Ectodermal cell (in vitro differentiated cells): ENCODE results near the gene RASGEF1C.

Source experiments
- H3K27ac ChIP-seq: 2 replicates; pipeline ENCODE4 v1.7.0; 2013; ENCODE audit warnings: mild to moderate bottlenecking, low read depth, low read length; ENCODE audit not compliant: insufficient read depth, poor library complexity, severe bottlenecking
- H3K27me3 ChIP-seq: 2 replicates; pipeline ENCODE4 v1.7.0; 2013; ENCODE audit warnings: mild to moderate bottlenecking, low read length; ENCODE audit not compliant: insufficient read depth, control insufficient read depth, poor library complexity, severe bottlenecking
- H3K36me3 ChIP-seq: one replicate; pipeline ENCODE4 v1.7.0; 2013; ENCODE audit warnings: low read length; ENCODE audit not compliant: control insufficient read depth, insufficient read depth
- H3K4me1 ChIP-seq: one replicate; pipeline ENCODE4 v1.7.0; 2013; ENCODE audit warnings: low read length; ENCODE audit not compliant: control insufficient read depth, insufficient read depth
- H3K4me3 ChIP-seq: 2 replicates; pipeline ENCODE4 v1.7.0; 2013; ENCODE audit warnings: low read depth, low read length, control low read depth; ENCODE audit not compliant: insufficient read depth
- H3K9me3 ChIP-seq: 2 replicates; pipeline ENCODE4 v1.7.0; 2013; ENCODE audit warnings: mild to moderate bottlenecking, low read length, moderate library complexity; ENCODE audit not compliant: control insufficient read depth
- WGBS, 2 experiments: methylation state at CpG; one replicate each; pipeline ENCODE4 v1.1.7; 2013; ENCODE audit warnings: missing lambda C conversion rate in 2 of 2; 5-methylcytosine and 5-hydroxymethylcytosine counted together

RASGEF1C gene

DNA sequence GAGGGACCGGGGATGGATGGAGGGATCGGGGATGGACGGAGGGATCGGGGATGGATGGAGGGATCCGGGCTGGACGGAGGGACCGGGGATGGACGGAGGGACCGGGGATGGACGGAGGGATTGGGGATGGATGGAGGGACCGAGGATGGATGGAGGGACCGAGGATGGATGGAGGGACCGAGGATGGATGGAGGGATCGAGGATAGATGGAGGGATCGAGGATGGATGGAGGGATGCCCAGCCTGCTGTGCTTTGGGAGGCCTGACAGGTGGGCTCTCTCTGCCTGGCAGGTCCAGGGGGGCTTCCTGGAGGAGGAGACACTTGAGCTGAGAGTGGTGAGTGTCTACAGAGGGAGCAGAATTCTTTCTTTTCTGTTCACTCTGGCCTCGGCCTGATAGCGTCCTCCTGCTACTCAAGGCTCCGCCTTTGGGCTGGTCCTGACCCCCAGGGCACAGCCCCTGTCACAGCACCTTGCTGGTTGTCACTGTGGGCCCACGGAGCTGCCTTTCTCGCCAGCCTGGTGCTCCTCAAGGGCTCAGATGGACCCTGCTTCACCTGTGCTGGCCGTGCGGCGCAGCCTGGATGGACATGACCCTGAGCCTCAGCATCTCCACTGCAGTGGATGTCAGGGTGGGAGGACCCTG, 95.2 kb downstream of the RASGEF1C start:
- Histone ChIP-seq H3K36me3 (no peaks in the 10 kb centered on the region), H3K4me1 (peaks cover 6% of the 10 kb centered on the region), H3K27me3 (no peaks in the 10 kb centered on the region), H3K9me3 (no peaks in the 10 kb centered on the region), H3K27ac (no peak overlapping the region), H3K4me3 (no peak overlapping the region)
- WGBS, 2 experiments, result 92 to 94% methylated on average over 23 of the region's 23 CpGs

DNA sequence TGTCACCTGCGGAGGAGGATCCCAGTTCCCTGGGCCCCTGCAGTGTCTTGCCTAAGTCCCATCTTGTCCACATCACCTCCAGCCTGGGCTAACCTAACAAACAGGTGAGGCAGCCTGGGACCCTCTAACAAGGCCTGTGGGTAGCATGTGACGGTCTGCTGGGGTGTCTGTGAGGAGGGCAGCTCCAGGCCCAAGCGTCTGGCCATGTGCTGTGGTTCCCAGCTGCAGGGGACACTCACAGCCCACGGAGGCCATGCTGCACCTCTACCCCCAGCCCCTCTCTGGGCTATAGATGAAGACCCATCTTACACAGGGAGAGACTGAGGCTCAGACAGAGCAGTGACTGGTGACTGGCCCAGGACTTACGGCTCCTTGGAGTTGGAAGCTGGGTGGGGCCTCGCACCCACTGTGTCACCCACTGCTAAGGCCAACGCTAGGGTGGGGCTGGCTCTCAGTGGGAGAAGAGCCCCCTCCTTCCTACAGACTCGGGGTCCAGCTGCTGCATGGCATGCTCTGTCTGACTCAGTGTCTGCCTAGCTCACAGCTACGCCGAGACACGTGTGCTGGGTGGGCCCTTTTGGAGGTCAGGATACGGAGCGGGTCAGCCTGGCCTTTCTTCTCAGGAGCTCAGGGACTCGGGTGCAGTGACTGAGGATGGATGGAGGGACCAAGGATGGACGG, 96.7 kb downstream of the RASGEF1C start:
- Histone ChIP-seq H3K4me1 (peaks cover 6% of the 10 kb centered on the region), H3K27me3 (no peaks in the 10 kb centered on the region), H3K4me3 (no peak overlapping the region), H3K9me3 (no peaks in the 10 kb centered on the region), H3K36me3 (no peaks in the 10 kb centered on the region), H3K27ac (no peak overlapping the region)
- 90 to 91% methylated on average over 15 of the region's 15 CpGs for WGBS, 2 experiments

DNA sequence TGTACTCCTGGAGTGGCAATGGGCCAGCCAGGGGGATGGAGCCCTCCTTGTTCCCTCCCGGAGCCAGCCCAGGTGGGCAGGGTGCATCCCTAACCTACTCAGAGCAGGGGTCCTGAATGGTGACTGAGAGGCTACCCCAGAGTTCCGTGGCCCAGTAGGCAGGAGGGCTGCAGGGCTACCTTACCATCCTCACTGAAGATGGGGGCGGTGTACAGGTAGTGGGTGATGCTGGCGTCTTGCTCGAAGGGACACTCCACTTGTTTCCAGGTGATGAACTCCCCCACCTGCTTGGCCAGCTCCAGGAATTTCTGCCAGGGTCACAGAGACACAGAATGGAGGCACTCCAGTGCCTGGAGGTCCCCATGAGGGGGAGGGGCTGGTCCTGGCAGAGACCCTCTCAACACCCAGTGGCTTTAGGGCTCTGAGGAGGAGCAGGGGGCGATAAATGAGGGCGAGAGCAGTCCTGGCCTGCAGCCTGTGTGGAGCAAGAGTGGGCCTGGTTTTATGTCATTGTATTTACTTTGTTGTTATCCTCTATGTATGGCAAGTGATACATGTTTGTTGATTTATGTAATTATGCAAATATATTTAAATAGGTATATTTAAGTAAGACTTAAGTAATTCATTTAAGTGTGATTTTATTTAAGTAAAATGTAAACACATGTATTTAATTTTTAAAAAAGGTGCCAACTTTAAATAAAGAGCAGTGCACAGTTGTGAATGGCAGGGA, 97.6 kb downstream of the RASGEF1C start:
- Histone ChIP-seq H3K27ac (no peak overlapping the region), H3K4me3 (no peak overlapping the region), H3K9me3 (peaks cover under 1% of the 10 kb centered on the region), H3K4me1 (peaks cover 6% of the 10 kb centered on the region), H3K27me3 (no peaks in the 10 kb centered on the region), H3K36me3 (no peaks in the 10 kb centered on the region)
- WGBS, 2 experiments, result 92 to 94% methylated on average over 7 of the region's 7 CpGs

DNA sequence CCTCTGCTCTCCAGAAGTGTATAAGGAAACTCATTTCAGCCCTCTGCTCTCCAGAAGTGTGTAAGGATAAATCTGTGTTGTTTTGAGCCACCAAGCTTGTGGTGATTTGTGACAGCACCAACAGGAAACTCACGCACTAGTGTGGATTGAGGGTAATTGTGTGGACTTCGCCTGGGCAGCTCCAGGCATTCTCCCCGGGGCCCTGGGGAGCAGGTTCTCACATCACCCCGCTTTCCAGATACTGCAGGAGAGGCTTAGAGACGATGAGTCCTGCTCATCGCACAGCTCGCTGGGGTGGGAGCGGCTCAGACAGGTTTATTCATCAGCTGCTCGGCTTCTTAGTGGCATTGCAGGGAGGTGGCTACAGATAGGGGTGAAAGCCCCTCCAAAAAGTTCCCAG, 99.1 kb downstream of the RASGEF1C start:
- Histone ChIP-seq H3K4me3 (no peak overlapping the region), H3K36me3 (no peaks in the 10 kb centered on the region), H3K9me3 (peaks cover 3% of the 10 kb centered on the region), H3K4me1 (no peaks in the 10 kb centered on the region), H3K27ac (no peak overlapping the region), H3K27me3 (no peaks in the 10 kb centered on the region)
- WGBS, 2 experiments, result 87 to 90% methylated on average over 9 of the region's 9 CpGs

DNA sequence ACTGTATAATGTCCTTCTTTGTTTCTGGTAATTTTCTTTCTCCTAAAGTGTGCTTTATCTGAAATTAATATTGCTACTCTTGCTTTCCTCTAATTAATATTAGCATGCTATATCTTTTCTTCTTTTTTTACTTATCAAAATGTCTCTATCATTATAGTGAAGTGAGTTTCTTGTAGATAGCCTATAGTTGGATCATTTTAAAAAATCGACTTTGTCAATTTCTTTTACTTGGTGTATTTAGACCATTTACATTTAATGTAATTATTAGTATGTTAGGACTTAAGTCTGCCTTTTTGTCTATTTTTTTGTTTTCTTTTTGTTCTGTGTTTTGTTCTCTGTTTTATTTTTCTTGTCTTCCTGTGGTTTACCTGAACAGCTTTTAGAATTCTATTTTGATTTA, 102.0 kb downstream of the RASGEF1C start:
- no peak overlapping the region for H3K4me3 ChIP-seq
- no peaks in the 10 kb centered on the region for H3K4me1 ChIP-seq
- no peaks in the 10 kb centered on the region for H3K27me3 ChIP-seq
- H3K9me3 ChIP-seq, result peaks cover 3% of the 10 kb centered on the region
- no peak overlapping the region for H3K27ac ChIP-seq
- H3K36me3 ChIP-seq, result no peaks in the 10 kb centered on the region
- WGBS, 2 experiments, result 83% methylated on average over 1 of the region's 1 CpG; no CpG with 5 or more reads in 1 of the 2 experiments

DNA sequence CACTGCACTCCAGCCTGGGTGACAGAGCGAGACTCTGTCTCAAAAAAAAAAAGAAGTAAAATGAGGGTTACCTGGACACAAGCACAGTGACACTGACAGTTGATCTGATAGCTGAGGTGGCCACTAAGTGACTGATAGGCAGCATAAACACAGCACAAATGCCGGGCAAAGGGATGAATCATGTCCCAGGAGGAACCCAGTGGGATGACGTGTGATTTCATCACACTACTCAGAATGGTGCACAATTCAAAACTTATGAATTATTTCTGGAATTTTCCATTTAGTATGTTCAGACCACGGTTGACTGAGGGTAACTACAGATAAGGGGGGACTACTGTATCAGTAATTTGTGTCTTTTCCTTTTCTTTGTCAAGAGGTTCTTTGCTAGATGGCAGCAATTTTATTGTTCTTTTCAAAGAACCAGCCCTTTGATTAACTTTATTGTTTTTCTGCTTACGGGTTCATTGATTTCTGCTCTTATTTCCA, 103.1 kb downstream of the RASGEF1C start:
- 90 to 96% methylated on average over 5 of the region's 5 CpGs for WGBS, 2 experiments
- H3K27me3 ChIP-seq, result no peaks in the 10 kb centered on the region
- no peak overlapping the region for H3K4me3 ChIP-seq
- no peaks in the 10 kb centered on the region for H3K4me1 ChIP-seq
- H3K27ac ChIP-seq, result no peak overlapping the region
- H3K36me3 ChIP-seq, result no peaks in the 10 kb centered on the region
- peaks cover 3% of the 10 kb centered on the region for H3K9me3 ChIP-seq

DNA sequence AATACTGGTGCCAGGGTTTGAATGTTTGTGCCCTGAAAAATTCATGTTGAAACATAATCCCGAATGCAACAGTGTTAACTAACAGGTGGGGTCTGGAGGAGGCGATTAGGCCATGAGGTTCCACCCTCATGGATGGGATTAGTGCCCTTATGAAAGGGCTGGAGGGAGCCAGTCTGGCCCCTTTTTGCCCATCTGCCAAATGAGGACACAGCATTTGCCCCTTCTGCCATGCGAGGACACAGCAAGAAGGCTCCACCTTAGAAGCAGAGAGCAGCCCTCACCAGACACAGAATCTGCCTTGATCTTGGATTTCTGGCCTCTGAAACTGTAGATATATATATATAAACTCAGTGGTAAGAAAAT, 104.9 kb downstream of the RASGEF1C start:
- no peaks in the 10 kb centered on the region for H3K36me3 ChIP-seq
- 90 to 91% methylated on average over 3 of the region's 3 CpGs for WGBS, 2 experiments
- no peaks in the 10 kb centered on the region for H3K27me3 ChIP-seq
- H3K4me3 ChIP-seq, result no peak overlapping the region
- peaks cover 3% of the 10 kb centered on the region for H3K9me3 ChIP-seq
- no peaks in the 10 kb centered on the region for H3K4me1 ChIP-seq
- H3K27ac ChIP-seq, result no peak overlapping the region

DNA sequence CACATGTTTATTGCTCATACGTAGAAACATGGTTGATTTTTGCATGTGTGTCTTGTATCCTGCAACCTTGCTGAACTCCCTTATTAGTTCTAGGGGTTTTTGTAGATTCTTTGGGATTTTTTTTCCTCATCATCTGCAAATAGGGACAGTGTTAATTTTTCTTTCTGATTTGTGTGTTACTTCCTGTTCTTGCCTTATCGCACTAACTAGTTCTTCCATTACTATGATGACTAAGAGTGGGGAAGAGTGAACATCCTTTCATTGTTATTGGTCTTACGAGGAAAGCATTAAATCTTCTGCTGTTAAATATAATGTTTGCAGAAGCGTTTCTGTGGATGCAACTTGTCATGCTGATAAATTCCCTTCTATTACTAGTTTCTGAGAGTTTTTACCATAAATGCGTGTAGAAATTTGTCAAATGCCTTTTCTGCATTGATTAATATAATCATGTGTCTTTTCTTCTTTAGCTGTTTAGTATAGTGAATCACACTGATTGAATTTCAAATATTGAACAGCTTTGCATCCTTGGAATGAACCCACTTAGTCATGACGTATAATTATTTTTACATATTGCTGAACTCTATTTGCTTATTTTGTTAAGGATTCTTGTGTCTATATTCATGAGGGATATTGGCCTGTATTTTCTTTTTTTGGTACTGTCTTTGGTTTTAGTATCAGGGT, 105.4 kb downstream of the RASGEF1C start:
- H3K4me1 ChIP-seq, result no peaks in the 10 kb centered on the region
- no peaks in the 10 kb centered on the region for H3K27me3 ChIP-seq
- H3K27ac ChIP-seq, result no peak overlapping the region
- no peaks in the 10 kb centered on the region for H3K36me3 ChIP-seq
- H3K9me3 ChIP-seq, result peaks cover 3% of the 10 kb centered on the region
- 90 to 96% methylated on average over 4 to 6 of the region's 6 CpGs for WGBS, 2 experiments
- H3K4me3 ChIP-seq, result no peak overlapping the region

DNA sequence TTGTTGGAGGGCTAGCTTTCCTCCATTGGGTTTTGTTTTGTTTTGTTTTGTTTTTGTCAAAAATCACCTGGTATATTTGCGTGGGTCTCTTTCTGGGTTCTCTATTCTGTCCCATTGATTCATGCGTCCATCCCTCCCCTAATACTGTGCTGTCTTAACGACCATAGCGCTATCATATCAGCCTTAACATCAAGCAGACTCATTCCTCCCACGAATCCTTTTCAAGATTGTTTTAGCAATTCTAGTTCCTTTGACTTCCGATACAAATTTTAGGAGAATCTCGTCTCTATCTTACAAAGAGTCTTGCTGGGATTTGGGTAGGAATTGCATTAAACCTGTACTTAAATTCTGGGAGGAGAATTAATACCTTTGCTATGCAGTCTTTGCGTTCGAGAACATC, 106.4 kb downstream of the RASGEF1C start:
- Histone ChIP-seq H3K4me1 (no peaks in the 10 kb centered on the region), H3K27ac (no peak overlapping the region), H3K36me3 (no peaks in the 10 kb centered on the region), H3K9me3 (peaks cover 3% of the 10 kb centered on the region), H3K4me3 (no peak overlapping the region), H3K27me3 (no peaks in the 10 kb centered on the region)
- WGBS, 2 experiments, result 91 to 95% methylated on average over 9 of the region's 9 CpGs
